WERI-Rb-1 (cell line): Measurements from ENCODE around the gene BIRC5.

Source experiments
- DNase-seq: peaks from one replicate; pipeline ENCODE4 v3.0.0-alpha.2; 2020
- H3K27ac ChIP-seq: fragments of 250-450 bp; sonication (Bioruptor Pico); 2 replicates; pipeline ENCODE4 v1.5.1; 2020; ENCODE audit warnings: mild to moderate bottlenecking, moderate library complexity
- H3K27me3 ChIP-seq: fragments of 250-450 bp; sonication (Bioruptor Pico); 2 replicates; pipeline ENCODE4 v1.5.1; 2021; ENCODE audit warnings: mild to moderate bottlenecking, low read depth, moderate library complexity; ENCODE audit not compliant: insufficient read depth, severe bottlenecking
- H3K36me3 ChIP-seq: fragments of 250-450 bp; sonication (Bioruptor Pico); 2 replicates; pipeline ENCODE4 v1.5.1; 2020; ENCODE audit warnings: mild to moderate bottlenecking, moderate library complexity
- H3K4me3 ChIP-seq: 2 replicates; pipeline ENCODE4 v1.5.1; 2011; ENCODE audit warnings: low read depth, mild to moderate bottlenecking, control low read depth, low read length
- H3K9me3 ChIP-seq: fragments of 250-450 bp; sonication (Bioruptor Pico); 2 replicates; pipeline ENCODE4 v1.5.1; 2021; ENCODE audit warnings: mild to moderate bottlenecking, moderate library complexity; ENCODE audit not compliant: severe bottlenecking
- TF ChIP-seq, protein P1 (sequence below): IDR thresholded peaks from 2 replicates; pipeline ENCODE4 v1.5.1; 2011; ENCODE audit warnings: low read depth, mild to moderate bottlenecking, control low read depth, inconsistent platforms, low read length

The BIRC5 gene

DNA sequence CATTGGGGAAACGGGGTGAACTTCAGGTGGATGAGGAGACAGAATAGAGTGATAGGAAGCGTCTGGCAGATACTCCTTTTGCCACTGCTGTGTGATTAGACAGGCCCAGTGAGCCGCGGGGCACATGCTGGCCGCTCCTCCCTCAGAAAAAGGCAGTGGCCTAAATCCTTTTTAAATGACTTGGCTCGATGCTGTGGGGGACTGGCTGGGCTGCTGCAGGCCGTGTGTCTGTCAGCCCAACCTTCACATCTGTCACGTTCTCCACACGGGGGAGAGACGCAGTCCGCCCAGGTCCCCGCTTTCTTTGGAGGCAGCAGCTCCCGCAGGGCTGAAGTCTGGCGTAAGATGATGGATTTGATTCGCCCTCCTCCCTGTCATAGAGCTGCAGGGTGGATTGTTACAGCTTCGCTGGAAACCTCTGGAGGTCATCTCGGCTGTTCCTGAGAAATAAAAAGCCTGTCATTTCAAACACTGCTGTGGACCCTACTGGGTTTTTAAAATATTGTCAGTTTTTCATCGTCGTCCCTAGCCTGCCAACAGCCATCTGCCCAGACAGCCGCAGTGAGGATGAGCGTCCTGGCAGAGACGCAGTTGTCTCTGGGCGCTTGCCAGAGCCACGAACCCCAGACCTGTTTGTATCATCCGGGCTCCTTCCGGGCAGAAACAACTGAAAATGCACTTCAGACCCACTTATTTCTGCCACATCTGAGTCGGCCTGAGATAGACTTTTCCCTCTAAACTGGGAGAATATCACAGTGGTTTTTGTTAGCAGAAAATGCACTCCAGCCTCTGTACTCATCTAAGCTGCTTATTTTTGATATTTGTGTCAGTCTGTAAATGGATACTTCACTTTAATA is 10.4 kb downstream of the BIRC5 start:
- Histone ChIP-seq H3K27ac (peak overlapping the region; percentile 40), H3K36me3 (peaks cover 55% of the 10 kb centered on the region)
- TF ChIP-seq, protein P1, sequence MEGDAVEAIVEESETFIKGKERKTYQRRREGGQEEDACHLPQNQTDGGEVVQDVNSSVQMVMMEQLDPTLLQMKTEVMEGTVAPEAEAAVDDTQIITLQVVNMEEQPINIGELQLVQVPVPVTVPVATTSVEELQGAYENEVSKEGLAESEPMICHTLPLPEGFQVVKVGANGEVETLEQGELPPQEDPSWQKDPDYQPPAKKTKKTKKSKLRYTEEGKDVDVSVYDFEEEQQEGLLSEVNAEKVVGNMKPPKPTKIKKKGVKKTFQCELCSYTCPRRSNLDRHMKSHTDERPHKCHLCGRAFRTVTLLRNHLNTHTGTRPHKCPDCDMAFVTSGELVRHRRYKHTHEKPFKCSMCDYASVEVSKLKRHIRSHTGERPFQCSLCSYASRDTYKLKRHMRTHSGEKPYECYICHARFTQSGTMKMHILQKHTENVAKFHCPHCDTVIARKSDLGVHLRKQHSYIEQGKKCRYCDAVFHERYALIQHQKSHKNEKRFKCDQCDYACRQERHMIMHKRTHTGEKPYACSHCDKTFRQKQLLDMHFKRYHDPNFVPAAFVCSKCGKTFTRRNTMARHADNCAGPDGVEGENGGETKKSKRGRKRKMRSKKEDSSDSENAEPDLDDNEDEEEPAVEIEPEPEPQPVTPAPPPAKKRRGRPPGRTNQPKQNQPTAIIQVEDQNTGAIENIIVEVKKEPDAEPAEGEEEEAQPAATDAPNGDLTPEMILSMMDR = no peak

DNA sequence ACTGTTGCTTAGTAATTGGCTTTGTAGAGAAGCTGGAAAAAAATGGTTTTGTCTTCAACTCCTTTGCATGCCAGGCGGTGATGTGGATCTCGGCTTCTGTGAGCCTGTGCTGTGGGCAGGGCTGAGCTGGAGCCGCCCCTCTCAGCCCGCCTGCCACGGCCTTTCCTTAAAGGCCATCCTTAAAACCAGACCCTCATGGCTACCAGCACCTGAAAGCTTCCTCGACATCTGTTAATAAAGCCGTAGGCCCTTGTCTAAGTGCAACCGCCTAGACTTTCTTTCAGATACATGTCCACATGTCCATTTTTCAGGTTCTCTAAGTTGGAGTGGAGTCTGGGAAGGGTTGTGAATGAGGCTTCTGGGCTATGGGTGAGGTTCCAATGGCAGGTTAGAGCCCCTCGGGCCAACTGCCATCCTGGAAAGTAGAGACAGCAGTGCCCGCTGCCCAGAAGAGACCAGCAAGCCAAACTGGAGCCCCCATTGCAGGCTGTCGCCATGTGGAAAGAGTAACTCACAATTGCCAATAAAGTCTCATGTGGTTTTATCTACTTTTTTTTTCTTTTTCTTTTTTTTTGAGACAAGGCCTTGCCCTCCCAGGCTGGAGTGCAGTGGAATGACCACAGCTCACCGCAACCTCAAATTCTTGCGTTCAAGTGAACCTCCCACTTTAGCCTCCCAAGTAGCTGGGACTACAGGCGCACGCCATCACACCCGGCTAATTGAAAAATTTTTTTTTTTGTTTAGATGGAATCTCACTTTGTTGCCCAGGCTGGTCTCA is 11.2 kb downstream of the BIRC5 start:
- no peak overlapping the region for H3K4me3 ChIP-seq
- H3K9me3 ChIP-seq = no peaks in the 10 kb centered on the region
- H3K27ac ChIP-seq = peak overlapping the region; percentile 10
- DNase-seq = no peak
- H3K36me3 ChIP-seq = peaks cover 48% of the 10 kb centered on the region
- TF ChIP-seq, protein P1 = no peak
- no peaks in the 10 kb centered on the region for H3K27me3 ChIP-seq

More for the DNA sequence above, 10.4 kb downstream of the BIRC5 start:
- Histone ChIP-seq H3K27me3 (no peaks in the 10 kb centered on the region), H3K4me3 (no peak overlapping the region), H3K9me3 (no peaks in the 10 kb centered on the region)
- peak; percentile 71 for DNase-seq

DNA sequence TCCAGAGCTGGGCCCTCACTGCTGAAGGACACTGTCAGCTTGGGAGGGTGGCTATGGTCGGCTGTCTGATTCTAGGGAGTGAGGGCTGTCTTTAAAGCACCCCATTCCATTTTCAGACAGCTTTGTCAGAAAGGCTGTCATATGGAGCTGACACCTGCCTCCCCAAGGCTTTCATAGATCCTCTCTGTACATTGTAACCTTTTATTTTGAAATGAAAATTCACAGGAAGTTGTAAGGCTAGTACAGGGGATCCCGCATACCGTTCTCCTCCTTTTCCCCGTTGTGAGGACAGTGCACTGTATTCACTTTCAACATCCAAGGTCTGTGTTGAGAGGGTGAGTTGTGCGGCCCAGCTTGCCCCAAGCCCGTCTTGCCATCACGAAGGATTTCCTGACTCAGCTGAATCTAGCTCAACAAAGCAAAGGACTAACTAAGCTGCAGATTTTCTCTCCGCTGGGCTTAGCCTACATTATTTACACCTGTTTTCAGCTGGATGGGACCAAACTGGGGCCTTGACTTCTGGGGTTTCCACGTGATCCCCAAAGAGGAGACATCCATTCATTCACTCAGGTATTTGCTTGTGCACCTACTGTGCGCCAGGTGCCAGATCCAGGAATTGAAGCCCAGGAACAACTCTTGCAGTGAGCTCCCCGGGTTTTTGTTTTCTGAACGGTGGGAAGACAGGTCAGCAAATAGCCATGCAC is 12.2 kb downstream of the BIRC5 start:
- peaks cover 39% of the 10 kb centered on the region for H3K36me3 ChIP-seq
- H3K27me3 ChIP-seq = no peaks in the 10 kb centered on the region
- H3K4me3 ChIP-seq = no peak overlapping the region
- TF ChIP-seq, protein P1 = no peak
- H3K9me3 ChIP-seq = no peaks in the 10 kb centered on the region
- no peak for DNase-seq
- no peak overlapping the region for H3K27ac ChIP-seq

DNA sequence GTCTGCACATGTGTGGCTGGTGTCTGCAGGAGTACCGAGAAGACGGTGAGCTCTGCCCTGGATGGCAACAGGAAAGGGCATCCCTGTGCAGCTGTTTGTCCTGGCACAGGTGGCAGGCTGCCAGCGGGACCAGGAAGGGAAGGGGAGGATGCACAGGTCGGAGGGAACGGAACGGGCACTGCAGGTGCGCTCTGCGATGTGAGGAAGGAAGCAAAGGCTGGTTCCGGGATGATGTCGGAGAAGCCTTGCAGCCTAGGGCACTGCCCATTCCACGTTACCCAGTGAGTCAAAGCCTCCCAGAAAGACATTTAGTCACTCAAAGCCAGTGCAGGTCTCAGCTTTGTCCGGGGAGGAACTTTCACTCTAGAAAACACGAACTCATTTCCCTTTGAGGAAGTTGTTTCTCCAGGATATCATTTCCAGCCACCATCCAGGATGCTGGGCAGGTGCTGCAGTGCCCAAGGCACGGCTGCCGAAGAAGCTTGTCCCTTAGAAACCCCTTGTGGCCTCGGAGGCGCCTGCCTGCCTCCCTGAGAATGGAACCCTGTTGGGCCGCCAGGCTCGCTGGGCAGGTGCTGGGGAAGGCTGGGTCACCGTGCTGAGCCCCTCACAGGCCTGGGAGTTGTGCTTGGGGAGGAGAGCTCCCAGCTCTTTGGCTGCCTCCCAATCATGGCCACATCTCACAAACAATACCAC is 12.9 kb downstream of the BIRC5 start:
- DNase-seq = no peak
- TF ChIP-seq, protein P1 = no peak

DNA sequence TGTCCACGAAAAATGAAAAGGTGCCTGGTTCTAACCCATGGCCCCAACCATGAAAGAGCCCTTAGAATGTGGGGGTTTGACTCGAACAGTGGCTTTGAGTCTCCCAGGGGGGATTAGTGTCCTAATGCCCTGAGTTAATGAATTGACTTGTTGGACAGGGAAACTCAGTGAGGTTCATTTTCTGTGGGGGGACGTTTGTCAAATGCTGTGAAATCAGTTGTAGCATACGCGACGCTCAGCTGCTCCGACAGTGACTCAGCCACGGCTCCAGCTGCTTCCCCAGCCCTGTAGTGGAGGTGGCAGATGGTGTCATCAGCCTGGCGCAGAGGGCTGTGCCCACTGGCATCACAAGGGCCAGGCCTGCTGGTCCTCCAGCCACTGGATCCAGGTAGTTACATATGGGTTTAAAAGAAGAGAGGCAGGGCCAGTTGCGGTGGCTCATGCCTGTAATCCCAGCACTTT is 13.4 kb downstream of the BIRC5 start:
- no peak overlapping the region for H3K27ac ChIP-seq
- no peak for DNase-seq
- no peaks in the 10 kb centered on the region for H3K9me3 ChIP-seq
- H3K4me3 ChIP-seq = no peak overlapping the region
- TF ChIP-seq, protein P1 = no peak
- H3K36me3 ChIP-seq = peaks cover 28% of the 10 kb centered on the region
- H3K27me3 ChIP-seq = no peaks in the 10 kb centered on the region

More for the DNA sequence above, 12.9 kb downstream of the BIRC5 start:
- no peaks in the 10 kb centered on the region for H3K9me3 ChIP-seq
- H3K36me3 ChIP-seq = peaks cover 32% of the 10 kb centered on the region
- H3K27ac ChIP-seq = no peak overlapping the region
- H3K27me3 ChIP-seq = no peaks in the 10 kb centered on the region
- H3K4me3 ChIP-seq = no peak overlapping the region
